Pancreas (tissue), 10 donors: ENCODE results near the gene RPS21. TPM values are rescaled to one million over a fixed set of nuclear protein-coding genes. Genes with fewer than 3 reads are reported as not detected.

Source experiments
- ATAC-seq, 4 donors: fragments of 200-7000 bp; cut with Tn5 transposase; one replicate each; pipeline versions ENCODE4 v1.8.0 to v1.9.1; 2020; ENCODE audit warnings: mild to moderate bottlenecking in 4 of 4, moderate library complexity in 4 of 4
- DNase-seq, 6 donors: peaks; one replicate each; pipeline ENCODE4 v3.0.0-alpha.2; 2020
- FAIRE-seq: peaks from 2 replicates; lab custom pipeline; 2012; peaks lifted over from hg19 to GRCh38; lab: Jason Lieb, UNC
- H3K27ac ChIP-seq, 4 donors: fragments of 200-600 bp; sonication (generic); 1 replicate in 3 of 4; 2 replicates in 1 of 4; pipeline versions ENCODE4 v1.5.0 to v1.8.0; 2020
- H3K27me3 ChIP-seq, 4 donors: fragments of 200-600 bp; one replicate each; pipeline ENCODE4 v1.8.0; 2021
- H3K36me3 ChIP-seq, 3 donors: fragments of 200-600 bp; sonication (generic) in 1 of 3; one replicate each; pipeline versions ENCODE4 v1.5.0 to v1.8.0; 2020 to 2021
- H3K4me1 ChIP-seq, 3 donors: fragments of 200-600 bp; one replicate each; pipeline ENCODE4 v1.8.0; 2021
- H3K4me3 ChIP-seq, 4 donors: fragments of 200-600 bp; sonication (generic) in 2 of 4; one replicate each; pipeline versions ENCODE4 v1.5.0 to v1.8.0; 2020 to 2021
- H3K9me3 ChIP-seq, 4 donors: fragments of 200-600 bp; one replicate each; pipeline ENCODE4 v1.8.0; 2021
- CTCF ChIP-seq, 4 donors: fragments of 200-600 bp; sonication (generic) in 3 of 4; IDR thresholded peaks; one replicate each; pipeline versions ENCODE4 v1.5.0 to v1.8.0; 2021; ENCODE audit warnings: antibody characterized with exemption in 4 of 4
- WGBS, 2 donors: extraction: QIAGEN DNeasy Blood & Tissue Kit; methylation state at CpG; one replicate each; pipeline ENCODE4 v1.1.7; 2013; 5-methylcytosine and 5-hydroxymethylcytosine counted together
- intact Hi-C, 3 donors: fragments of 100-400 bp; cut with DNase I; formaldehyde crosslinking; loops; one replicate each; pipeline versions ENCODE4 v1.11.1 to v1.14.2; 2022
- polyA plus RNA-seq, 2 donors: library from polyadenylated mRNA; stranded (reverse); fragments of 200-250 nt; gene quantifications; one replicate each; pipeline ENCODE4 v1.2.3, GENCODE V29; 2013
- total RNA-seq, 6 donors: library from RNA; stranded (reverse); fragmentation: NEBNext Ultra II Directional in 4 of 6; extraction: Animal tissue kit (Norgen Biotek cat#: 25700) in 4 of 6; gene quantifications; one replicate each; pipeline versions ENCODE4 v1.2.1 to v1.2.4, GENCODE V29; 2021 to 2023
- donor health status: healthy with polysubstance abuse.
- donor health status: DM: no; HTN: no; CAD: no; lungs with moderate emphysema.
- donor health status: DM: no; HTN: no; CAD: no.
- donor health status: control.
- donor health status: control.
- donor health status: Bipolar disorder and iron deficiency.
- donor health status: DM: yes; HTN: yes; CAD: no.
- donor health status: DM: no; HTN: no; CAD: no.
- donor health status: DM: no; HTN: no; CAD: no.
- donor health status: DM: yes; HTN: yes; CAD: no.

Gene RPS21
- total and polyA plus RNA-seq, 8 donors: 662 to 2,141 (median 973) TPM

DNA sequence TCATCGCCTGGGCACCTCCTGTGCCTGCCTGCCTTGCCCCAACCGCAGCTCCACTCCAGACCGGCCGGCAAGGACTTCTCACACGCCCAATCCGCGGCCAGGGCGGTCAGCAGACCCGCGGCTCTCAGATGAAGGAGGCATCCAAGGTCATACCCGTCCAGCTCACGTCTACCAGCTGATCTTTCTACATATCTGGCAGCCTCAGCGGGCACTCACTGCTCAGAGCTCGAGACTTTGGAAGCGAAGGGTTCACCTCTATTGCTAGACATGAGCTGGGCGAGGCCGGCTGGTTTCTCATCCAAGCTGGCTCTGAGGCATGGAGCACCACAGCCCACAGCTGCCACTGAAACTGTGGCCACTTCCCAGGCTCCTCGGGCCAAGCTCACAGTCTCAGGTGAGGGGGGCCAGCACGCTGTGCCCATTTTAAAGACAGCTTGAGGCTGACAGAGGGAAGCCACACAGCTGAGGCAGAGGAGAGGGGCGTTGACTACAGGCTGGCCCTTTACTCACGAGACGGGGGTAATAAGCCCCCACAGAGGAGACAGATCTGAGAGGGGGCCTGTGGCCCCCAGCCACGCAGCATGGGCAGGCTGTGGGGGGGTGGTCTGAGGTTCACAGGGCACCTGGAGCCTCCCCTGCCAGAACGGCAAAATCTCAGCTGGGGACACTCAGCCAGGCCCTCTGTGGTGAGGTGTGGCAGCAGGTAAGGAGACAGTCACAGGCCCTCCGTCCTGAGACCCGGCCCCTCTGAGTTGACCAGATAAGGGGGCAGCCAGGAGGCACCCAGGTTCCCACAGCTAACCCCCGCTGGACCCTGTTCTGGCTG is 21.8 kb upstream of the RPS21 start:
- no peak for TF ChIP-seq CTCF (IDR thresholded peaks at IDR 0.05)
- WGBS, 2 donors: 39 to 46% methylated on average over 27 of the region's 27 CpGs
- Histone ChIP-seq H3K4me3 (peak overlapping the region in 2 of 4 donors; percentile 89 to 94), H3K36me3 (no peaks in the 10 kb centered on the region), H3K4me1 (peaks cover 21 to 29% (median 25%) of the 10 kb centered on the region in 3 donors), H3K9me3 (no peaks in the 10 kb centered on the region), H3K27ac (peak overlapping the region; percentile 27 to 64 (median 53)), H3K27me3 (no peaks in the 10 kb centered on the region)
- DNase-seq: peak in 5 of 6 donors; percentile 17 to 77 (median 43)
- ATAC-seq: peak in 2 of 4 donors; percentile 1
- intact Hi-C loops: no loop called here
- no peak for FAIRE-seq

GRCh38 chr20:62365814-62366369 is 21.0 kb upstream of the RPS21 start:
- peak overlapping the region; percentile 63 to 94 (median 88) for H3K4me3 ChIP-seq
- FAIRE-seq (no peak), DNase-seq (peak in 5 of 6 donors; percentile 45 to 73 (median 56)), ATAC-seq (peak; percentile 5 to 17 (median 12))
- no peaks in the 10 kb centered on the region for H3K36me3 ChIP-seq
- peak overlapping the region; percentile 51 to 64 (median 63) for H3K27ac ChIP-seq
- 15 to 19% methylated on average over 10 of the region's 10 CpGs for WGBS, 2 donors
- H3K9me3 ChIP-seq: no peaks in the 10 kb centered on the region
- H3K27me3 ChIP-seq: no peaks in the 10 kb centered on the region
- H3K4me1 ChIP-seq: peaks cover 21 to 29% (median 25%) of the 10 kb centered on the region in 3 donors
- intact Hi-C loops: no loop called here
- no peak for TF ChIP-seq CTCF (IDR thresholded peaks at IDR 0.05)

GRCh38 chr20:62366370-62367135 is 20.4 kb upstream of the RPS21 start:
- DNase-seq: peak in 4 of 6 donors; percentile 56 to 84 (median 70)
- H3K27me3 ChIP-seq: no peaks in the 10 kb centered on the region
- no peak for FAIRE-seq

GRCh38 chr20:62367136-62367632 is 19.7 kb upstream of the RPS21 start, which contains the start of gene LAMA5:
Gene LAMA5, minus strand, starts transcription at chr20:62367312. Its CDS starts 67 bp downstream, at chr20:62367245.
- DNase-seq (peak in 5 of 6 donors; percentile 66 to 90 (median 84)), FAIRE-seq (no peak), ATAC-seq (peak; percentile 50 to 78 (median 74))
- Histone ChIP-seq H3K27ac (peak within 1 kb of the TSS; percentile 51 to 64 (median 63)), H3K4me1 (peaks cover 21 to 29% (median 25%) of the 10 kb centered on the region in 3 donors), H3K27me3 (no peaks in the 10 kb centered on the region), H3K9me3 (no peaks in the 10 kb centered on the region), H3K36me3 (no peaks in the 10 kb centered on the region), H3K4me3 (peak within 1 kb of the TSS; percentile 63 to 94 (median 88))
- intact Hi-C loops: no loop called here
- 1 to 2% methylated on average over 11 to 67 of the region's 70 CpGs for WGBS, 2 donors
- no peak for TF ChIP-seq CTCF (IDR thresholded peaks at IDR 0.05)

More at GRCh38 chr20:62366370-62367135, 20.4 kb upstream of the RPS21 start:
- ATAC-seq: peak; percentile 26 to 59 (median 34)
- no peak for TF ChIP-seq CTCF (IDR thresholded peaks at IDR 0.05)
- WGBS, 2 donors: 1 to 2% methylated on average over 41 to 72 of the region's 72 CpGs
- peaks cover 21 to 29% (median 25%) of the 10 kb centered on the region in 3 donors for H3K4me1 ChIP-seq
- H3K9me3 ChIP-seq: no peaks in the 10 kb centered on the region
- peak overlapping the region; percentile 51 to 64 (median 63) for H3K27ac ChIP-seq
- H3K36me3 ChIP-seq: no peaks in the 10 kb centered on the region
- intact Hi-C loops: no loop called here
- H3K4me3 ChIP-seq: peak overlapping the region; percentile 63 to 94 (median 88)
